Myometrial cell (primary cell): ENCODE data around the gene PRTN3. TPM values are rescaled to one million over a fixed set of nuclear protein-coding genes. Genes with fewer than 3 reads are reported as not detected.

Source experiments
- total RNA-seq: library from RNA; depleted of rRNA; stranded (reverse); fragments of >200 nt; gene quantifications from 2 replicates; pipeline ENCODE4 v1.2.3, GENCODE V29; 2015

The PRTN3 gene, protein sequence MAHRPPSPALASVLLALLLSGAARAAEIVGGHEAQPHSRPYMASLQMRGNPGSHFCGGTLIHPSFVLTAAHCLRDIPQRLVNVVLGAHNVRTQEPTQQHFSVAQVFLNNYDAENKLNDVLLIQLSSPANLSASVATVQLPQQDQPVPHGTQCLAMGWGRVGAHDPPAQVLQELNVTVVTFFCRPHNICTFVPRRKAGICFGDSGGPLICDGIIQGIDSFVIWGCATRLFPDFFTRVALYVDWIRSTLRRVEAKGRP
- not detected in 2 replicates for total RNA-seq

DNA sequence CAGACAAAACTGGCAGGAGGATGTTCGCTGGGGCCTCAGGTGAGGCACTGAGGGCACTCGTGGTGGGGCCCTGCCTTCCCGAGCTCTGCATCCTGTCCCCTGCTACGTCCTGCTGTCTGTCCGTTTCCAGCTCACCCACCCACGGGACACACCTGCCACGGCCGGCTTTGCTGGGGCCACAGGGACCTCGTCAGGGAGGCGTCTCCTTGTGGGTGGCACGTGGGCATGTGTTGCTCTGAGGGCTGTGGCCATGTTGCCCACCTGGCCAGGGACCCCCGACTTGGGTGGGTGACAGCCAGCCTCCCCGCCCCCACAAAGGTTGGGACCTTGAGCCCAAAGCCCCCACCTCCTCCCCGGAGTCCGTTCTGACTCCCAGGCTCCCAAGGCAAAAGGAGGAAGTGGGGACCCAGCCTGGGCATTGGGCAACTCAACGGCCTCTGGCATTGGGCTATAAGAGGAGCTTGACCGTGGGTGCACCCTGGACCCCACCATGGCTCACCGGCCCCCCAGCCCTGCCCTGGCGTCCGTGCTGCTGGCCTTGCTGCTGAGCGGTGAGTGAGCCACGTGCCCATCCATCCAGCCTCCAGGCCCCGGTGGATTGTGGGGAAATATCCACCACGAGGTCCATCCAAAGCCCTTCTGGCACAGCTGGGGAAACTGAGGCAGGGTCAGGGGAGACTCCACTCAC, at the start of gene PRTN3:
PRTN3 (plus strand) TSS at position 481 of the 688 bp plus-strand sequence; CDS start at position 491, 10 bp downstream.

DNA sequence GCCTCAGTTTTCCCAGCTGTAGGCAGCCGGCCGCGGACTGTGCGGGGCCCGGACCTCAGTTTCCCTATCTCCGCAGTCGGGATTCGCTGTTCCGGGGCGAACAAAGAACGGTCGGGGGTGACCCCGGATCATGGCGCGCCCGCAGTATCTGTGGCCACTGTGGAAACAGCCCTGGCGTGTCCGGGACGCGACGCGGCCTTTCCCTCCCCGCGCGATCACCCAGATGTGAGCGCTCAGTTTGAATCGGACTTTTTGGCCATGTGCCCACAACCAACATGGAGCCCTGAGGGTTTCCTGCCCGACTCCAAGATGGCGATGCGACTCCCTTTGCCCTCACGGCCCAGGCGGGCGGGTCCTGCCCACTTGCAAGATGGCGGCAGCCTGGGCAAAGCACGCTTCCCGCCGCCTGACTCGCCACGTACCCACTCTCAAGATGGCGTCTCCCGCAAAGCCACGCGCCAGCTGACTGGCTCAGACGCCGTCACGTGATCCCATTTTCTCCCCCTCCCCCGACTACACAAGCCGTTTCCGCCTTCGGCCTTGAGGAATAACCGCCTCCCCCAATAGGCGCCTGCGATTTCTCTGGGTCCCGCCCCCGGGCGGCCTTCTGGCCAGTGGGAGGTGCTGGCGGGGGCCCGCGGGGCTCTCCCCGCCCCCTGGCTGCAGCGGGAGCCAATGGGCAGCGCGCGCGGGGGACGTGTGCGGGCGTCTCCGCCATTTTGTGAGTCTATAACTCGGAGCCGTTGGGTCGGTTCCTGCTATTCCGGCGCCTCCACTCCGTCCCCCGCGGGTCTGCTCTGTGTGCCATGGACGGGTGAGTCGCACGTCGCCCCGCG, 43.9 kb upstream of the PRTN3 start, which contains the start of gene PTBP1:
PTBP1 (plus strand) TSS at position 761 of the 836 bp plus-strand sequence; CDS start at position 807, 46 bp downstream.

DNA sequence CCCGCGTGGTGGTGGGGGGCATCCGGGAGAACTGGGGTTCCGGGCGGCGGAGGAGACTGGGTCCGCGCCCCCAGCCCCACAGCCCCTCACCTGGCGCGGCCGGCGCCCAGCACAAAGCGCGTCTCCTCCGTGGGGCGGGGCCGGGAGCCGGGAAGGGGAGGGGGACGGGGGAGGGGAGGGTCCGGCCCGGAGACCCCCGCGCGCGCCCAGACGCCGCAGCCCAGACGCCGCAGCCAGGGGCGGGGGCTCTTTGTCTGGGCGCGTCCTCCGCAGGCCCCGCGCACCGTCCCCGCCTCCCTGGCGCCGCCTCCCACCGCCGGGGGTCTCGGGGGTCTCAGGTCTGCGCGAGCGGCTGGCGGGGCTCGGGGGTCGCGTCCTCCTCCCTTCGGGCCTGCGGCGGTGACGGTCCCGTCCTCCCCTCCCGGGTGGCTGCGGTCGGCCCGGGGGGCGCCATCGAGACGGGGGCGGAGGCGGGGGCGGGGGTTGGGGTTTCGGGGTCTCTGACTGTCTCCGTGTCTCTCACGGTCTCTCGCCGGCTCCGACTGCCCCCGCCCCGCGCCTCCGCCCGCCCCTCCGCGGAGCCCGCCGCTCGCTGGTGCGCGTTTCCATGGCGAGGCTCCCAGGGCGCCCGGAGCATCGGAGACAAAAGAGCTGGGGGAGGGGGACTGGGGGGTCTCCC, 18.8 kb upstream of the PRTN3 start, which contains the start of gene PLPPR3:
PLPPR3 (minus strand) TSS at position 131 of the 679 bp plus-strand sequence. CDS start 396 bp downstream, outside the sequence.

DNA sequence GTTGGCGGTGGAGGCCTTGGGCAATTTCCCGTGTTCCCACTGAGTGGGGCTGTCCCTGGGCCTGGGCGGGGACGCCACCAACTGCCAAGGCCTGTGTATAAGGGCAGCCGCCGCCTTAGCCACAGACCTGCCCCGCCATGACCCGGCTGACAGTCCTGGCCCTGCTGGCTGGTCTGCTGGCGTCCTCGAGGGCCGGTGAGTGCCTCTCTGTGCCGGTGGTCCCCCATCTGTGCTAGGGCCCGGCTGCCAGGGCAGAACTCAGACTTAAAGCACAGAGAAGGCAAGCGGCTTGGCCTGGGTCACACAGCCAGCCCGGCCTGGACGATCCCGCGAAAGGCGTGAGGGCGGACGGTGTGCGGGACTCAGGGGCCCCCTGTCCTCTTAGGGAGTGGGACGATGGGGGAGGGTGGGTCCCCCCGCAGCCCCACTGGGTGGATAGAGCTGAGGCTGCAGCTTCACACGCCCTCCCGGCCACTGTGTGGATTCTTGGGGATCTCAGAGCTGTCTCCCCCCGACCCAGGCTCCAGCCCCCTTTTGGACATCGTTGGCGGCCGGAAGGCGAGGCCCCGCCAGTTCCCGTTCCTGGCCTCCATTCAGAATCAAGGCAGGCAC, 13.0 kb upstream of the PRTN3 start, which contains the start of gene AZU1:
AZU1 (plus strand) TSS at position 128 of the 612 bp plus-strand sequence; CDS start at position 138, 10 bp downstream.

DNA sequence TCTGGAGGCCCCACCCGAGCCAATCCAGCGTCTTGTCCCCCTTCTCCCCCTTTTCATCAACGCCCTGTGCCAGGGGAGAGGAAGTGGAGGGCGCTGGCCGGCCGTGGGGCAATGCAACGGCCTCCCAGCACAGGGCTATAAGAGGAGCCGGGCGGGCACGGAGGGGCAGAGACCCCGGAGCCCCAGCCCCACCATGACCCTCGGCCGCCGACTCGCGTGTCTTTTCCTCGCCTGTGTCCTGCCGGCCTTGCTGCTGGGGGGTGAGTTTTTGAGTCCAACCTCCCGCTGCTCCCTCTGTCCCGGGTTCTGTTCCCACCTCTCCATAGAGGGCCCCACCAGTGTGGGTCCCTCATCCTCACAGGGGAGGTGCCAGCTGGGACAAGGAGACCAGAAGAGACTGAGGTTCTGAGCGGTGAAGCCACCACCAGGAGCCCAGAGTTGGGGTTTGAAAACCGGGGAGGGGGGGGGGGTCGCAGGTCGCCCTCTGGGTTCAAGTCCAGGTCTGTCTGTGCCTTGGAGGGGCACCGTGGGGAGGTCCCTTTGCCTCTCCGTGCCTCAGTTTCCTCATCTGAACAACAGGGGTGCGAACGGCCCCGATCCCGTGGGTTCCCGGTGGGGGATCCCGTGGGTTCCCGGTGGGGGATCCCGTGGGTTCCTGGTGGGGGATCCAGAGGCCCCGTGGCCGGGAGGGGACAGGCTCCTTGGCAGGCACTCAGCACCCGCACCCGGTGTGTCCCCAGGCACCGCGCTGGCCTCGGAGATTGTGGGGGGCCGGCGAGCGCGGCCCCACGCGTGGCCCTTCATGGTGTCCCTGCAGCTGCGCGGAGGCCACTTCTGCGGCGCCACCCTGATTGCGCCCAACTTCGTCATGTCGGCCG, 11.6 kb downstream of the PRTN3 start, which contains the start of gene ELANE:
ELANE (plus strand) TSS at position 168 of the 878 bp plus-strand sequence; CDS start at position 194, 26 bp downstream.

GRCh38 chr19:858868-859843, 18.4 kb downstream of the PRTN3 start, which contains the start of gene CFD:
CFD (plus strand) TSS chr19:859664; CDS start chr19:859690, 26 bp downstream.

GRCh38 chr19:892894-893689, 52.3 kb downstream of the PRTN3 start, which contains the start of the genes MED16 and RNU6-9:
MED16 (minus strand) TSS chr19:893187; CDS start chr19:891131, 2,056 bp downstream.
RNU6-9 (plus strand) TSS chr19:893484.

Other genes starting within 250 kb of the PRTN3 start
- gene POLRMT, start 207.5 kb upstream of the PRTN3 start, total RNA-seq, result 33.4 and 34.7 TPM in 2 replicates
- gene FGF22, start 201.1 kb upstream of the PRTN3 start, total RNA-seq, result not detected in 2 replicates
- gene RNF126, start 177.8 kb upstream of the PRTN3 start, total RNA-seq, result 65.7 and 83.5 TPM in 2 replicates
- 68.0 and 111 TPM in 2 replicates for gene FSTL3, start 164.6 kb upstream of the PRTN3 start, total RNA-seq
- gene PRSS57, start 145.5 kb upstream of the PRTN3 start, total RNA-seq, result not detected in 2 replicates
- 0.35 and 6.3 TPM in 2 replicates for gene PALM, start 132.1 kb upstream of the PRTN3 start, total RNA-seq
- 0.86 TPM in 1 of 2 replicates, not detected in the other for gene MISP, start 89.9 kb upstream of the PRTN3 start, total RNA-seq
- 250 and 351 TPM in 2 replicates for gene PTBP1, start 43.5 kb upstream of the PRTN3 start, total RNA-seq
- gene PLPPR3, start 19.0 kb upstream of the PRTN3 start, total RNA-seq, result 0.35 and 0.58 TPM in 2 replicates
- not detected in 2 replicates for gene AZU1, start 13.2 kb upstream of the PRTN3 start, total RNA-seq
- gene ELANE, start 11.3 kb downstream of the PRTN3 start, total RNA-seq, result not detected in 2 replicates
- gene CFD, start 18.7 kb downstream of the PRTN3 start, total RNA-seq, result 2.0 and 5.7 TPM in 2 replicates
- 35.4 and 44.7 TPM in 2 replicates for gene MED16, start 52.2 kb downstream of the PRTN3 start, total RNA-seq
- gene RNU6-9, start 52.5 kb downstream of the PRTN3 start, total RNA-seq, result not detected in 2 replicates
- gene R3HDM4, start 72.2 kb downstream of the PRTN3 start, total RNA-seq, result 34.7 and 66.6 TPM in 2 replicates
- 0.18 TPM in 1 of 2 replicates, not detected in the other for gene KISS1R, start 76.3 kb downstream of the PRTN3 start, total RNA-seq
- gene ARID3A, start 85.0 kb downstream of the PRTN3 start, total RNA-seq, result 11.7 and 15.3 TPM in 2 replicates
- 45.7 and 62.3 TPM in 2 replicates for gene WDR18, start 143.3 kb downstream of the PRTN3 start, total RNA-seq
- 0.58 TPM in 1 of 2 replicates, not detected in the other for gene GRIN3B, start 159.4 kb downstream of the PRTN3 start, total RNA-seq
- gene TMEM259, start 180.1 kb downstream of the PRTN3 start, total RNA-seq, result 175 and 210 TPM in 2 replicates
- gene RNU6-2, start 180.5 kb downstream of the PRTN3 start, total RNA-seq, result not detected in 2 replicates
- 299 and 306 TPM in 2 replicates for gene CNN2, start 185.6 kb downstream of the PRTN3 start, total RNA-seq
- 2.3 and 5.3 TPM in 2 replicates for gene ABCA7, start 199.1 kb downstream of the PRTN3 start, total RNA-seq
- gene ARHGAP45, start 226.2 kb downstream of the PRTN3 start, total RNA-seq, result 3.5 and 8.5 TPM in 2 replicates